Measurements from ENCODE around the gene MEGF10.

- TF ChIP-seq CTCF (IDR thresholded peaks at IDR 0.05) (no peak), POLR2A (IDR thresholded peaks at IDR 0.05) (no peak)
Observed at GRCh38 chr5:127330116-127330515, 39.5 kb downstream of the MEGF10 start.
